Measurements from ENCODE around the gene MRPS5.
"Not testable (repeated sequence)": the region's sequence is repeated elsewhere in the genome, so short reads cannot be mapped to it uniquely, and the experiment has no call there.

Gene MRPS5

GRCh38 chr2:95044601-95045000 is 77.0 kb downstream of the MRPS5 start:
- no peak for DNase-seq

- peak; percentile 54 for DNase-seq
Measured at GRCh38 chr2:95043300-95044093, 78.1 kb downstream of the MRPS5 start.

- DNase-seq = peak; percentile 40
Measured at GRCh38 chr2:95042472-95043271, 78.9 kb downstream of the MRPS5 start.

- no peak for DNase-seq
Measured at GRCh38 chr2:95041824-95042442, 79.7 kb downstream of the MRPS5 start.

- DNase-seq = no peak
Measured at GRCh38 chr2:95041060-95041823, 80.4 kb downstream of the MRPS5 start.

GRCh38 chr2:95040426-95040825 is 81.2 kb downstream of the MRPS5 start:
- DNase-seq = no peak

- DNase-seq = no peak
Measured at GRCh38 chr2:95039978-95040377, 81.6 kb downstream of the MRPS5 start.

- DNase-seq = no peak
Measured at GRCh38 chr2:95039363-95039762, 82.2 kb downstream of the MRPS5 start.

GRCh38 chr2:95038635-95039298 is 82.8 kb downstream of the MRPS5 start:
- no peak for DNase-seq

GRCh38 chr2:95037841-95038585 is 83.6 kb downstream of the MRPS5 start:
- DNase-seq = not testable (repeated sequence)

- DNase-seq = no peak
Measured at GRCh38 chr2:95037384-95037839, 84.2 kb downstream of the MRPS5 start.

- DNase-seq = no peak
Measured at GRCh38 chr2:95036596-95037383, 84.8 kb downstream of the MRPS5 start.
